Caco-2 (cell line): ENCODE results near the gene RNF166. TPM values are rescaled to one million over a fixed set of nuclear protein-coding genes. Genes with fewer than 3 reads are reported as not detected.

Source experiments
- BruUV-seq: library from RNA; stranded (reverse); fragments of 400-500 nt; replicated peaks from 2 replicates; lab custom pipeline; 2021; lab: Mats Ljungman, UMichigan
- CTCF ChIA-PET: fragments of 300-600 bp; sonication (Branson Sonifier 250); formaldehyde crosslinking; loops from one replicate; lab custom pipeline; 2022; ENCODE audit warnings: antibody characterized with exemption; lab: Charles Lee
- POLR2A ChIA-PET: fragments of 300-600 bp; sonication (Branson Sonifier 250); formaldehyde crosslinking; loops from one replicate; lab custom pipeline; 2022; ENCODE audit warnings: antibody characterized with exemption; lab: Charles Lee
- DNase-seq, 2 experiments: peaks; one replicate each; pipeline versions ENCODE4 v3.0.0 to v3.0.0-alpha.2; 2020 to 2022
- H3K27me3 ChIP-seq: replicated peaks from 2 replicates; pipeline ENCODE4 v1.6.0; 2011; ENCODE audit warnings: low read length; ENCODE audit not compliant: control insufficient read depth, insufficient read depth
- H3K36me3 ChIP-seq: 2 replicates; pipeline ENCODE4 v1.5.1; 2011; ENCODE audit warnings: low read length; ENCODE audit not compliant: control insufficient read depth, insufficient read depth
- H3K4me1 ChIP-seq: fragments of 250-450 bp; sonication (Bioruptor Pico); 2 replicates; pipeline ENCODE4 v1.5.1; 2020; ENCODE audit warnings: mild to moderate bottlenecking
- H3K4me3 ChIP-seq: 2 replicates; pipeline ENCODE4 v1.5.1; 2011; ENCODE audit warnings: low read depth, mild to moderate bottlenecking, control low read depth, low read length
- H3K9me3 ChIP-seq: fragments of 250-450 bp; sonication (Bioruptor Pico); 2 replicates; pipeline ENCODE4 v1.5.1; 2020; ENCODE audit warnings: mild to moderate bottlenecking, moderate library complexity
- H3K27ac Mint-ChIP-seq: one replicate; pipeline ENCODE4 v1.8.0; 2022; ENCODE audit warnings: mixed read lengths; ENCODE audit not compliant: unreplicated experiment
- H3K27me3 Mint-ChIP-seq: one replicate; pipeline ENCODE4 v1.8.0; 2022; ENCODE audit warnings: mixed read lengths; ENCODE audit not compliant: insufficient read depth, unreplicated experiment
- H3K36me3 Mint-ChIP-seq: one replicate; pipeline ENCODE4 v1.8.0; 2022; ENCODE audit warnings: mild to moderate bottlenecking, mixed read lengths; ENCODE audit not compliant: insufficient read depth, unreplicated experiment
- H3K4me1 Mint-ChIP-seq: one replicate; pipeline ENCODE4 v1.8.0; 2022; ENCODE audit warnings: low read depth, mixed read lengths; ENCODE audit not compliant: unreplicated experiment
- H3K4me3 Mint-ChIP-seq: one replicate; pipeline ENCODE4 v1.8.0; 2022; ENCODE audit warnings: mild to moderate bottlenecking, moderate library complexity, mixed read lengths; ENCODE audit not compliant: unreplicated experiment
- H3K9me3 Mint-ChIP-seq: one replicate; pipeline ENCODE4 v1.8.0; 2022; ENCODE audit warnings: mixed read lengths; ENCODE audit not compliant: unreplicated experiment
- CTCF ChIP-seq, 2 experiments: fragments of 200-600 bp in 1 of 2; IDR thresholded peaks; 1 replicate in 1 of 2; 2 replicates in 1 of 2; pipeline versions ENCODE4 v1.5.1 to v1.8.0; 2011 to 2022; ENCODE audit warnings: antibody characterized with exemption in 1 of 2, control low read depth in 1 of 2, inconsistent platforms in 1 of 2, low read depth in 1 of 2, low read length in 1 of 2, mild to moderate bottlenecking in 1 of 2, moderate library complexity in 1 of 2; ENCODE audit not compliant: insufficient read depth in 1 of 2, severe bottlenecking in 1 of 2, unreplicated experiment in 1 of 2
- intact Hi-C: fragments of 100-400 bp; cut with micrococcal nuclease; formaldehyde crosslinking; loops from one replicate; pipeline ENCODE4 v1.10.0; 2022; ENCODE audit not compliant: unreplicated experiment
- total RNA-seq: library from RNA; stranded (reverse); gene quantifications from 2 replicates; pipeline ENCODE4 v1.2.3, GENCODE V29; 2022

RNF166 gene
- total RNA-seq, 1 experiment from 2014 or later, result 37.3 TPM

GRCh38 chr16:88688013-88688778 is 18.0 kb downstream of the RNF166 start:
- no peaks in the 10 kb centered on the region for H3K27me3 ChIP-seq
- H3K4me1 ChIP-seq, result peaks cover 24% of the 10 kb centered on the region
- intact Hi-C loops, result no loop called here
- no peaks in the 10 kb centered on the region for H3K27me3 Mint-ChIP-seq
- ChIA-PET POLR2A (interaction anchor here (0.6 kb wide), 1 partner anchor 82 kb away, joined by 4 read pairs; no protein-coding TSS in a partner anchor), CTCF (interaction anchor here (0.6 to 2.1 kb wide), 7 partner anchors 10 to 528 kb away, joined by 3 to 9 read pairs (median 4); no protein-coding TSS in a partner anchor)
- H3K4me1 Mint-ChIP-seq, result peaks cover 13% of the 10 kb centered on the region
- H3K36me3 Mint-ChIP-seq, result peaks cover 9% of the 10 kb centered on the region
- peak overlapping the region; percentile 78 for H3K4me3 Mint-ChIP-seq
- no peaks in the 10 kb centered on the region for H3K9me3 ChIP-seq
- peak overlapping the region; percentile 37 for H3K27ac Mint-ChIP-seq
- peak overlapping the region; percentile 7; the same call in 1 of the 2 replicates for H3K4me3 ChIP-seq
- no peak for TF ChIP-seq CTCF (IDR thresholded peaks at IDR 0.05; ENCODE audit: insufficient read depth in 1 of 2, low read depth in 1 of 2, low read length in 1 of 2, severe bottlenecking in 1 of 2, unreplicated experiment in 1 of 2)
- DNase-seq, result peak; percentile 85 to 88
- H3K9me3 Mint-ChIP-seq, result no peaks in the 10 kb centered on the region
- no TSS peak for BruUV-seq
- H3K36me3 ChIP-seq, result no peaks in the 10 kb centered on the region

GRCh38 chr16:88687676-88688012 is 18.6 kb downstream of the RNF166 start:
- intact Hi-C loops, result no loop called here
- Mint-ChIP-seq H3K4me3 (peak overlapping the region; percentile 78), H3K36me3 (peaks cover 9% of the 10 kb centered on the region), H3K9me3 (no peaks in the 10 kb centered on the region), H3K27me3 (no peaks in the 10 kb centered on the region), H3K27ac (peak overlapping the region; percentile 37), H3K4me1 (peaks cover 13% of the 10 kb centered on the region)
- BruUV-seq, result no TSS peak
- Histone ChIP-seq H3K9me3 (no peaks in the 10 kb centered on the region), H3K27me3 (no peaks in the 10 kb centered on the region), H3K4me3 (no peak overlapping the region), H3K36me3 (no peaks in the 10 kb centered on the region), H3K4me1 (peaks cover 24% of the 10 kb centered on the region)
- TF ChIP-seq CTCF (IDR thresholded peaks at IDR 0.05; ENCODE audit: insufficient read depth in 1 of 2, low read depth in 1 of 2, low read length in 1 of 2, severe bottlenecking in 1 of 2, unreplicated experiment in 1 of 2), result no peak
- ChIA-PET POLR2A (no interaction called here), CTCF (interaction anchor here (1.0 to 2.1 kb wide), 5 partner anchors 11 to 76 kb away, joined by 3 to 9 read pairs (median 4); no protein-coding TSS in a partner anchor)
- no peak for DNase-seq

- peaks cover 24% of the 10 kb centered on the region for H3K4me1 ChIP-seq
- ChIA-PET CTCF (interaction anchor here (1.3 to 2.1 kb wide), 2 partner anchors 11 to 50 kb away, joined by 4 to 9 read pairs; no protein-coding TSS in a partner anchor), POLR2A (no interaction called here)
- no peaks in the 10 kb centered on the region for H3K27me3 ChIP-seq
- no peak overlapping the region for H3K27ac Mint-ChIP-seq
- no TSS peak for BruUV-seq
- H3K9me3 ChIP-seq, result no peaks in the 10 kb centered on the region
- no peaks in the 10 kb centered on the region for H3K9me3 Mint-ChIP-seq
- H3K4me1 Mint-ChIP-seq, result peaks cover 13% of the 10 kb centered on the region
- H3K36me3 Mint-ChIP-seq, result peaks cover 9% of the 10 kb centered on the region
- H3K4me3 ChIP-seq, result no peak overlapping the region
- no peak for DNase-seq
- no peaks in the 10 kb centered on the region for H3K27me3 Mint-ChIP-seq
- intact Hi-C loops, result no loop called here
- no peak for TF ChIP-seq CTCF (IDR thresholded peaks at IDR 0.05; ENCODE audit: insufficient read depth in 1 of 2, low read depth in 1 of 2, low read length in 1 of 2, severe bottlenecking in 1 of 2, unreplicated experiment in 1 of 2)
- no peaks in the 10 kb centered on the region for H3K36me3 ChIP-seq
- peak overlapping the region; percentile 78 for H3K4me3 Mint-ChIP-seq
These were observed 19.0 kb downstream of the RNF166 start for GRCh38 chr16:88687254-88687576.
